ENCODE data around the gene IGSF5.
"Not testable (repeated sequence)": the region's sequence is repeated elsewhere in the genome, so short reads cannot be mapped to it uniquely, and the experiment has no call there.

The IGSF5 gene

DNA sequence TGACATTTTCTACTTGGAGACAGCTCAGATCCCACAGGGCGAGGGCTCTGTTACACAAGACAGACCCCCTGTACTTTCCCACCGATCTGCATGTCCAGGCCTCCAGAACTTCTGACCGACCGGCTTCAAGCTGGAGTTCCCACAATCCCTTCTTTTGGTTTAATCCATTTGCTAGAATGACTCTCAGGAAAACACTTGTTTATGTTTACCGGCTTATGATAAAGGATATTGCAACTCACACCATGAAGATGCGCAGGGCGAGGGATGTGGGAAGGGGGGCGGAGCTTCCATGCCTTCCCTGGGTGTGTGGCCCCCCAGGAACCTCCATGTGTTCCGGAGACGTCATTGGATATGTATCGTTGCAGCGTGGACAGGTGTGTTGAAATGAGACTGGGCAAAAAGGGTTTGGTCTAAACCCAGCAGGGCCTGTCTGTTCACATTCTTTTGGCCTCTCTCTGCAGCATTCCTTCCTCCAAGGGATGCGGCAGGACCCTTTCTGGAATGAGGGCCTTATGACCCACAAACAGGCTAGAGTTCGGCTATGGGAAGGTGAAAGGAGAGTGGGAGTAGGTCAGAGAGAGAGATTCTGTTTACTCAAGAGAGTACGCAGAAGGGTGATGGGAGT lies 7.5 kb upstream of the IGSF5 start:
- DNase-seq (ENCODE audit: insufficient read length, low spot score) (no peak), FAIRE-seq (no peak)

DNA sequence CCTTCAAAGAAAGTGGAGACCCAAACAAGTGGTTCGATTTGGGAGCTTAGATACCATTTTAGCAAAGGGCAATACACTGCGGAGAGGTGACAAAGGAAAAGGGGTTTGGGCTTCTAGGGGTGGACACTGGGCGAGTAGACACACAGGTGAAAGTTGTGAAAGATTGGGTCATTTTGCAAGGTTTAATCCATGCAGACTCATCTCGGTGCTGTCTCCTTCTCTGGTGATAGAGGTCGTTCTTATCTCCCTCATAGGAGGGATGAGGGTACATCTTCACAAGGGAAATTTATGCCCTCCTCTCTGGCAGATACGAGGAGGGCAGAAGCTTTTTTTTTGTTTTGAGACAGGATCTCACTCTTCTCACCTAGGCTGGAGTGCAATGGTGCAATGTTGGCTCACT lies 6.4 kb upstream of the IGSF5 start:
- FAIRE-seq = no peak
- DNase-seq (ENCODE audit: insufficient read length, low spot score) = no peak

DNA sequence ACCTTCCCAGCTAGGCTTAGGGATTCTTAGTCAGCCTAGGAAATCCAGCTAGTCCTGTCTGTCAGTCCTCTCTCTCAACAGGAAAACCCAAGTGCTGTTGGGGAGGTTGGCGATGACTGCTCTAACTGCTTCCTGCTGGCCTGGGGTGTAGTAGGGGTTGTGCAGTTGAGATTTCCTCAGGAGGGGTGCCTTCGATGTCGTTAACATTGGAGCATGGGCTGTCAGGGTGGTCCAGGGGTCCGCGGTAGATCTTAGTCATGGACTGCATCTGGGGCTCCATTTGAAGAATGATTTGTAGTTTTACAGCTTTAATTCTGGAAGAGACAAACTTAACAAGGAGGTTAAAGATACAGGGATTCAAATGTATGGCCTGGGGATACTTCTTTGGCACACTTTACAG lies 5.5 kb upstream of the IGSF5 start:
- not testable (repeated sequence) for DNase-seq (ENCODE audit: insufficient read length, low spot score); FAIRE-seq

DNA sequence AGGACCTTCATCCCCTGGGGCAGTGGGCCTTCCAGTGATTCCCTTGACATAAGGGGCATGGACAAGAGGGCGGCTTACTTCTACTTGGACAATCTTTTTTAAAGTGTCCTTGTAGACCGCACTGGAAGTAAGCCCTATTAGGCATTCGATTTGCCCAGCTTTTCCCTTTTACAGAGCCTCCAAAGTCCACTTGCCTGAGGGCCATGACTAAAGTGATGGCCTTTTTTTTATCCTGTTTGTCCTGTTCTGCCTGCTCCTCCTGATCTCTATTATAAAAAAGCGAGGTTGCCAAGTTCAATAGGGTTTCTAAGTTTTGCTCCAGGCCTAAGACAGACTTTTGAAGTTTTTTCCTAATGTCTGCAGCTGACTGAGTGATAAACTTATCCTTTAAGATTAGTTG lies 2.4 kb upstream of the IGSF5 start:
- DNase-seq (ENCODE audit: insufficient read length, low spot score); FAIRE-seq: not testable (repeated sequence)

DNA sequence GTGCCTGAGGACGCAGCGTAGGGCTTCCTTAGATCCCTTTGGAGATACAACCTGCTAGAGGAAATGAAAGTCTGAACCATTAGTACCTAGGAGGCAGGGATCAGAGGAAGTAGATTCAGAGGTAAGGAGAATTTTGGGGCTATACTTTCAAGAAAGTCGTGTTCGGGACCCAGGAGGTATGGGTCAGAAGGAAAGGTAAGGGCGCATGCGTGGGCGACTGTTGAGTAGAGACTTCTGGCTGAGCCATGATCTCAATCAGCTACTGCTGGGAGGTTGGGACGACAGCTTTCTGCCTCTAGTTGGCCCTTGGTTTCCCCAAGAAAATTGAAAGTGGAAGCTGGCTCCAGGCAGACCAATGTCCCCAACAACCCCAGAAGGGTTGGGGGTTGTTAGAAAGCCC lies 349 bp downstream of the IGSF5 start:
- DNase-seq (ENCODE audit: insufficient read length, low spot score); FAIRE-seq: not testable (repeated sequence)

DNA sequence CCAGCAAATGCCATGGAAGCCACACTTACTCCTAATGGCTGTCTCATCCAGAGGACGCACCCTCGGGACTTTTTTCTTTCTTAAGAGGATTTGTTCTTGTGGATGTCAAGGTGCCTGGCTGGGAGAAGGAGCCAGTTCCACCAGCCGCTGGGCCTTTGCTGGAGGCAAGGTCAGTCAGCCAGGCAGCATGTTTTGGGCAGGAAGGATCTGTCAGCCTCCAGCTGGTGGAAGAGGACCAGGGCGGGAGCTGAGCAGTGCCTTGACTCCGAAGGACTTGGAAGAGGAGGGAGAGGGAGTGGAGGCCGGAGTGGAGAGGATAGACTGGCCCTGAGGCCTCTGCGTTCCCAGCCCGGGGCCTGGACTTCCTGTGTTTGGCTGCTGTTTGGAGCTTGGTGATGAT lies 5.7 kb downstream of the IGSF5 start:
- no peak for DNase-seq (ENCODE audit: insufficient read length, low spot score)
- no peak for FAIRE-seq

DNA sequence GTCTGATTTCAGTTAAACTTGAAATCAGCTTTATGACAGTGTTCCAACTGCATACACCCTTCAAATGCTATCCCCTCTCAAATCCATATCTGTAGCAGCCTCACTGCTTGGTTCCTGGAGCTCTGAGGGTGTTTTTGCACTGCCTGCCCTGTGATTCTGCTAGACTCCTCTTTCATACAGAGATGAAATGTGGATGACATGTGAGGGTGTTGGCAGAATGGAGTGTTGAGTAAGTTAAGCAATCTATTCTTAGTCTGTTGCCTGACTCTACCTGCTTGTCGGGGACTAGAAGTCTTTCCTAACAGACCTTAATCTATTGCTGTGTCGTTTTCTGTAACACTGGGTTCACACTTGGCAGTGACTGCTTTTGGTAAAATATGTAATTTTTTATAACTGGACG lies 9.8 kb downstream of the IGSF5 start:
- no peak for FAIRE-seq
- DNase-seq (ENCODE audit: insufficient read length, low spot score) = no peak

DNA sequence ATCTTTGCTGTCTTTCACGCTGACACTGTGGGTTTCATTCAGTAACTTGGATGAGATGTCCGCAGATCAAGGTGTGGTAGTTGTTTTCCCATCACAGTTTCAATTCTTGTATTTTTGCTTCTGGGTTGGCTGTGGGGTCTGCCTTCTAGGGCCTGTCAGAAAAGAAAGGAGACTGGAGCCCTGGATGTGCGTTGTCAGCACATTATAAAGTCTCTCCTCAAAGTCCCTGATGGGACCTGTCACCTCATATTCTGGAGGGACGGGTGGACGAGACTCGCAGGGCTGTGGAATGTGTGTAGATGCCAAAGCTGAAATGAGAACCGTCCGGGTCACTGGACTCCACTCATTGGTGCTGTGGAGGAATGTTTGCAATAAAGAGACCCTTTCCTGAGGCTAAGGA lies 11.3 kb downstream of the IGSF5 start:
- no peak for DNase-seq (ENCODE audit: insufficient read length, low spot score)
- FAIRE-seq = no peak

DNA sequence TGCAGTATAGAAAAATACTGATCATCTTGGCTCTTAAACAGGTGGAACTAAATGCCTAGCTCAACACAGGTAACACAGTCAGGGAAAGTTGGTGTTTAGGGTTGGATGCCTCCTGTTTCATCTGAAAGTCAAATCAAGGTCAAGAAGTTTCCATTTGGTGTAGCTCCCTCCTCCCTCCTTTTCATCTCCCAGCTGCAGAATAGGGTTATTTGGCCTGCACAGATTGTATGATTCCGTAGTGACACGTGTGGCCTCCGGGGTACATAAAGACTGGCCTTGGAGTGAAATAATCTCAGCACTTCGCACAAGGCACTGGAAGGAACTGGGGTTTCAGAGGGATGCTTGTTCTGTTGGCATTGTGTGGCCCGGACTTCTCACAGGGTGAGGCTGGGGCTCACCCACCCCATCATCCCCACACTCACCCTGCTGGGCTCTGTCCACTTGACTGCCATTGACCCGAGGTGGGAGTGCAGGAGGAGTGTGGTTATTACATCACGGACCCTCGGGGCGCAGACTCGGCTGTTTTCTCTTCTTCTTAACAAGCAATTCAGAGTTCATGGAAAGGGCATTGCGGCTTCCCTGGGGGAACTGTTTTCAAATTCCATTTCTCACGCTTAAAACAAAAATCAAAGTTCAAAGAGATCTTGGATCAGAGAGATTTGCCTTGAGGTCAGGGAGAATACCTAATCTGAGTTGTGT lies 18.4 kb downstream of the IGSF5 start:
- FAIRE-seq (no peak), DNase-seq (ENCODE audit: insufficient read length, low spot score) (no peak)

DNA sequence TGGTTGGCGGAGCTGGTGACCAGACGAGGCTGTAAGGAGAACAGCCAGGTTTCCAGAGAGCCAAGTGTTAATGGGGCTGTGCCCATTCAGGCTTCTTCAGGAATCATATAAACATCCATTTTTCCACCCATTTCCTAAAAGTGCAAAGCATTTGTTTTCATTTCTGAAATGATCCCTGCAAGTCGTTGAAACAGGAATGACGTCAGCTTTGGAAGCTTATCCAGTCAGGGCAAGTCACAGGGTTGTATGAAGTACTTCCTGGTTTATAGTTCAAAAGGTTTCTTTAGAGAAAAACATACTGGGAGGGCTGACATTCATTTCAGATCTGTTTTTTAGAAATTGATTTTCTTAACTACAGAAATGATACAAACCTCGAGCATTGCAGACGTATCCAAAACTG lies 29.2 kb downstream of the IGSF5 start:
- DNase-seq (ENCODE audit: insufficient read length, low spot score) (no peak), FAIRE-seq (no peak)

DNA sequence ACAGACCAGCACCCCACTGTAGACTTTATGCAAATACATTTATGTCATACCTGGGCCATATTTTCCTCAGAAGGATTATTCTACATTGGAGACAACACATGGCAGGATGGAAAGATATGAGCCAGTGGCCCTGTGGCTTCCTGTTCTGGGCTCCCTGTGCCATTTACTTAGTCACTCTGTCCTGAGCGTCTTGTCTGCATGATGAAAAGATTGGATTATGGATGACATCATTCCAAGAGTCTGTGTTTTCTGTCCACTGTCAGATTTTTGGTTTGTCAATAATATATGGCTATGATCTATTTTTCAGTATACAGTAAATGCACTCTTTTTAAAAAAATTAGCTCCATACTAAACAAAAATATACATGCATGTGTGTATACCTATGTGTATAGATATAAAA lies 30.8 kb downstream of the IGSF5 start:
- FAIRE-seq (no peak), DNase-seq (ENCODE audit: insufficient read length, low spot score) (no peak)

DNA sequence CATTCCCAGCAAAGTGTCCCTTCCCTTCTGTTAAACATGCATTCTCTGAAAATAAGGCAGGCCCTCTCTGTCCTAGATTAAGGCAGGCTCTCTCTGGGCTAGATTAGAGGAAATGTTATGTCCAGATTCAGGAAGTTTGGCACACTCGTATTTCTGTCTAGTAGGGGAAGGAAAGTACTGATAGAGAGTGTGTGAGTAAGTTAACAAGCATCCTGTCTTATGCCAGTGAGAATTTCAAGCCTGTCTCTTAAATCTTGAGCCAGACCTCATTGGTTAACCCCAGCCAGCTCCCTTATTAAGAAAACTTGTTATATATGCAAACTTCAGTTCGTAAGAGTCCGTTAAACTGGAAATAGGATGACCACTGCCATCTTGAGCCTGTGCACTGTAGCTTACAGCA lies 31.6 kb downstream of the IGSF5 start:
- DNase-seq (ENCODE audit: insufficient read length, low spot score) (no peak), FAIRE-seq (no peak)

DNA sequence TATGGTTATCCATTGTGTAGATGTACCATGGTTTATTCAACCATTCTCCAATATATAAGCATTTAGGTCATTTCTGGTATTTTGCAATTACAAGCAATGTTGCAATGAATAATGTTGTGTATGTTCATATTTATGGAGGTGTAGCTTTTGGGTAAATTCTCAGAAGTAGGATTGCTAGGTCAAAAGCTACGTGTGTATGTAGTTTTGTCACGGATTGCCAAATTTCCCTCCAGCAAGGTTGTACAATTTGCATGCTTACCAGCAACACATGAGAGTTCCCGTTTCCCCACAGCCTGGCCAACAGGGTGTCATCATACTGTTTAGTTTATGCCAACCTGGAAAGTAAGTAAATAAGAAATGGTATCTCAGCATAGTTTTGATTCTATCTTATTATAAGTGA lies 36.3 kb downstream of the IGSF5 start:
- FAIRE-seq = no peak
- DNase-seq (ENCODE audit: insufficient read length, low spot score) = no peak

DNA sequence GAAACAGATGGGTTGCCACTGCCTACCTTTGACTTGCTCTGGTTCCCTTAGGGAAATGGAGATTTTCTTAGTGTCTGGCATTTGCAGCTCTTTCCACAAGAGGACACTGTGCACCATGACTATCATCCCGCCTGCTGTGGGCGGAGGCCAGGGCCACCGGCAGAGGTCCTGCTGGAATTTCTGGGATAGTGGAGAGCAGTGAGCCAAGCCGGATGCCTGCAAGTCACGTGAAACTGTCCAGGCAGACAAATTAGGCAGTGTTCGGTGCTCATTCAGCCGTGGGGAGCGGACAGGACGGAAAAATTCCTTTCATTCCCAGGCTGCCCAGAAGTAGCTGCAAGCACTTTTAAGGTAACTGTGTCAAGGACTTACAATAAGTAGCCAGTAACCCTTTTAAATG lies 43.4 kb downstream of the IGSF5 start:
- FAIRE-seq (no peak), DNase-seq (ENCODE audit: insufficient read length, low spot score) (peak; percentile 56)

DNA sequence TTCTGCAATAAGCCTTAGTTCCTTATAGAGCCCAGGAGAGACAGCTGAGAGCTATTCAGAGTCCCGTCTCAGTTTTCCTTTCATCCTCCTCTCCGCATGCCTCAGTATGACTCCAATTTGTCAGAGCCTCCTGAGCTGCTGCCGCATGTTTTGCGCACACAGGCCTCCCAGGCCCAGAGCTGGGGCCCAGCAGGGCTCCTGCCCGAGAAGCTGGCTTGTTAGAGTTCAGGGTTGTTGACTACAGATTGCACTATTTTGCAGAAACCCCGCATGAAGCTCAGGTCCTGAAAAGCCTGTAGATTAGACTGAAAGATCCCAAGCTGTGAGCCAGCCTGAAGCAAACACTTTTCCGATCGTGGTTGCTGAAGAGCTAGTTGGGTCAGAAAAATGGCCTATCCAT lies 51.5 kb downstream of the IGSF5 start:
- FAIRE-seq (no peak), DNase-seq (ENCODE audit: insufficient read length, low spot score) (no peak)

DNA sequence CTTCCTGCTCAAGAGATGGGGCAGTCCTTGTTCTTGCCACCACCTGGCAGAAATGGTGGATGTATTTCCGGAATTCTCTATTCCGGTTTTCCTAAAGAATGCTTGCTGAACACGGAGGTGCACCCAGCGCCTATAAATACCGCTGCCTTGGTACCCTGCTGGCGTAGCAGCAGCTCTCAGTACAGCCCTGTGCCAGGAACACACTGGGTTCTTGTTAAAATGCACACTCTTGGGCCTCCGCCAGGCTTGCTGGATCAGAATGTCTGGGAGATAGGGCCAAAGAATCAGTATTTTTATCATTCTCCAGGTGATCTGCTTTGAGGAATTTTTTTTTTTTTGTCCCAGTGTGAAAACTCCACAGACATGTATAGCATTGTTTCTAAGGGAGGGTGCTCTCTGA lies 54.2 kb downstream of the IGSF5 start:
- DNase-seq (ENCODE audit: insufficient read length, low spot score) = no peak
- FAIRE-seq = no peak

DNA sequence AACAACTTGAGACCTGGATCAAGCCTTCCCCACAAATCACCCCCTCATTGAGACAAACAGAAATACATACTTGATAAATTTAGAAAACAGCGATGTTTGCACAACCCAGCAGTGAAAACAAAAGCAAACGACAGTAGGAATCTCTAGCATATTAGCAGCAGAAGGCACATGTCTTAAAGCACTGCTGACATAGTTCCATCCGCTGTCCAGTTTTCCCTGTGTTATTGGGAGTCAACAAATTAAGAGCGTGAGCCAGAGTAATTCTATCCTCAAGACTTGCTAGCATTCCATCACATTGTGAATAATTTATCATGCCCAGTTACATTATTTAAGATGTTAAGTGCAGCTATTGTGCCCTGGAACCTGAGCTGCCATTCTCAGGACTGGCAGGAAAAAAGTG lies 55.3 kb downstream of the IGSF5 start:
- DNase-seq (ENCODE audit: insufficient read length, low spot score) (no peak), FAIRE-seq (no peak)

DNA sequence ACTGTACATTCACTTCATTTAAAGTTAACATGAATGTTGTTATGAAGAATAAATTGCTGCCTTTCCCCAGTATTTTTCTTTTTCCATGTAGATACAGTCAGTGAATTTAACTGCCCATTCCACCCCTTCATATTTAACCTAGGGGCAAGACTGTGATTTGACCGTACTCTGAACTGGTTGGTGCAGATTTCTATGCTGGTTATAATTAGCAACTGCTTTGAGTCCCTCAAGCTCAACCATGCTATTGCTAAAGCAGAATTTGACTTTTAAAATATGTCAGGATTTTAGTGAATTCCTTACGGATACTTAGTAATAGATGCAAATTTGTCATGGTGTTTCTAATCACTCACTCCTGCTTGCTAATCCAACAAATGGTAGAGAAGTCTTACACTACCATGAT lies 57.2 kb downstream of the IGSF5 start:
- FAIRE-seq (no peak), DNase-seq (ENCODE audit: insufficient read length, low spot score) (no peak)

DNA sequence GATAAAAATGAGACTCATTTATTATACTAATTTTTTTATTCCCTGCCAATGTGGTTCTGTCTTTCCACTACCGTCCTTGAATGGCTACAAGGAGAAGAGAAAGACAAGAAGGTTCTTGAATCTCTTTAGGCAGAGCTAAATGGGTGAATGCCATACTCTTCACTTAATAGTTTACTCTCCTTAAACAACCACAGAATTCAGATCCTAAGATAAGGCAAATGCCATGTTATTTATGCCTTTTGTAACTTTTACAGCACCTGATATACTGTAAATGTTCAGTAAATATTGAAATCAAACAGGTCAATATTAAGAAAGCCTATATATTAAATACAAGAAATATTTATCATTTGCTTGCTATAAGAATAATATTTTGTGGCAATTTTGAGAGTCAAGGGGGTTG lies 58.4 kb downstream of the IGSF5 start:
- DNase-seq (ENCODE audit: insufficient read length, low spot score) = no peak
- FAIRE-seq = no peak

DNA sequence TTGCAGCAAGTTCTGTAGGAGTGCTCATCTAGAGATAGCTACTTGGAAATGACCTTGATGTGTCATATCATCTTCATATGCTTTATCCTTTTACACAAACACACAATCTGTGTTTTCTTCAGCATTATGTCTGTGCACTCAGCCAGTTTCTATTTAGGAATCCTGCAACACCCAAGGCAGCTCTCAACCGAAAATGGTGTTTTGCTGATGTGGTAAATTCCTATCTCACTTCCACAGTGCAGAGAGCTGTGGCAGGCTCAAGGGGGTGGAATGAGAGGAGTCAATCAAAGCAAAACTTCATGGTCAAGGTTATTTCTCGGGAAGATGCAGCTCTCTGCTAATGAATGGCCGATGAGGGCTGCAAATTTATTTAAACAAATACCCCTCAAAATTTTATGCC lies 59.3 kb downstream of the IGSF5 start:
- no peak for DNase-seq (ENCODE audit: insufficient read length, low spot score)
- no peak for FAIRE-seq

DNA sequence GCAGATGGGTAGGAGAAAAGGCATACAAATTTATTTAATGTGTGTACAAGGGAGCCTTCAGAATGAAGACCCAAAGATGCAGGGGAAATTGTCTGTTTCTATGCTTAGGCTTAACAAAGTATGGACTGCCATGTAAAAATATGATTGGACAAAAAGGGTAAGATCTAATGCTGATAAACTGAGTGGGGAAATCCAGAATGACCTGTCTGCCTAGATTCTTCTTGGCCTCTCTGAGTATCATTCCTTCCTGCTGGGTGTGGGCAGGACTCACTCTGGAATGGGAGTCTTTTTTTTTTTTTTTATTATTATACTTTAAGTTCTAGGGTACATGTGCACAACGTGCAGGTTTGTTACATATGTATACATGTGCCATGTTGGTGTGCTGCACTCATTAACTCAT lies 61.0 kb downstream of the IGSF5 start:
- FAIRE-seq = no peak
- no peak for DNase-seq (ENCODE audit: insufficient read length, low spot score)

DNA sequence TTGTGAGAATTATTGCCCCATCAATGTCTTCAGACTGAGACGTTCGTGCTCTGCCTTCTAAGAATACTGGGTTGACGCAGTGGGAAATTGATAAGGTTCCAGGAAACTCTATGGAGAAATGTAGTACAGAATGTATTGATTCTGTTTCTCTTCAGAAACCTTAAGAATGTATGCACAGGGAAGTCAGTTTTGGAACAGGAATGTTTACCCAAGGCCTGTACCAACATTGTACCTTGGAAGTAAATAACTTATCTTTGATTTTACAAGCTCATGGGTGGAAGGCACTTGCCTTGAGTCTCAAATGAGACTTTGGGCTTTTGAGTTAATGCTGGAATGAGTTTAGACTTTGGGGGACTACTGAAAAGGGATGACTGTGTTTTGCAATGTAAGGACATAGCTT lies 62.8 kb downstream of the IGSF5 start:
- no peak for DNase-seq (ENCODE audit: insufficient read length, low spot score)
- FAIRE-seq = no peak

DNA sequence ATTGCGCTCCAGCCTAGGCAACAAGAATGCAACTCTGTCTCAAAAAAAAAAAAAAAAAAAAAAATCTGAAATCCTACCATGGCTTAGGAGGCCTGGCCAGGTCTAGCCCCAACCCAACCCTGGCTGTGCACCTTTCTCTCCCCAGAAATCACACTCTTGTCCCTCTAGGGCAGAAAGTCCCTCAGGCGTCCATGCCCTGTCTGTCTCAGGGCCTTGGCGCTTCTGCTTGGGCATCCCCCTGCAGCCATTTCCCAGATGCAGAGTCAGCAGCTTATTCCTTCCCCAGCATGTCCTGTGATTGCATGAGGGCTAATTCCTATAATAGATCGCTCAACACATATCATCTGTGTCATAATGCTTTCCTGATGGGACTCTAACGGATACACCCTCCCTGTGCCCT lies 65.0 kb downstream of the IGSF5 start:
- no peak for DNase-seq (ENCODE audit: insufficient read length, low spot score)
- no peak for FAIRE-seq
